Neural cell (in vitro differentiated cells): Measurements from ENCODE around the gene DHRS3.

Experiments
- EP300 ChIP-seq: fragments of 450-650 bp; conservative IDR thresholded peaks from 2 replicates; pipeline ENCODE4 v1.6.1; 2014; ENCODE audit warnings: antibody characterized with exemption, mild to moderate bottlenecking, moderate library complexity; ENCODE audit not compliant: poor library complexity, severe bottlenecking
- EZH2 ChIP-seq: fragments of 200-600, 300-800 bp; shearing (Covaris generic), sonication (generic); IDR thresholded peaks from 2 replicates; pipeline ENCODE4 v1.6.1; 2014; ENCODE audit warnings: antibody characterized with exemption, low read length, borderline replicate concordance, mild to moderate bottlenecking; ENCODE audit not compliant: insufficient read depth, poor library complexity, severe bottlenecking
- POLR2AphosphoS5 ChIP-seq: IDR thresholded peaks from 2 replicates; pipeline ENCODE4 v1.6.1; 2012
- RAD21 ChIP-seq: fragments of 450-650 bp; conservative IDR thresholded peaks from 2 replicates; pipeline ENCODE4 v1.6.1; 2014; ENCODE audit warnings: antibody characterized with exemption, mild to moderate bottlenecking, moderate library complexity
- TAF1 ChIP-seq: IDR thresholded peaks from 2 replicates; pipeline ENCODE4 v1.6.1; 2012; ENCODE audit warnings: low read depth
- TF ChIP-seq, protein P1 (sequence below): fragments of 450-650 bp; IDR thresholded peaks from 2 replicates; pipeline ENCODE4 v1.5.1; 2014; ENCODE audit warnings: antibody characterized with exemption, mild to moderate bottlenecking, moderate library complexity; ENCODE audit not compliant: poor library complexity, severe bottlenecking
- TF ChIP-seq, protein P2 (sequence below): IDR thresholded peaks from 2 replicates; pipeline ENCODE4 v1.6.1; 2012; ENCODE audit warnings: borderline replicate concordance

DNA sequence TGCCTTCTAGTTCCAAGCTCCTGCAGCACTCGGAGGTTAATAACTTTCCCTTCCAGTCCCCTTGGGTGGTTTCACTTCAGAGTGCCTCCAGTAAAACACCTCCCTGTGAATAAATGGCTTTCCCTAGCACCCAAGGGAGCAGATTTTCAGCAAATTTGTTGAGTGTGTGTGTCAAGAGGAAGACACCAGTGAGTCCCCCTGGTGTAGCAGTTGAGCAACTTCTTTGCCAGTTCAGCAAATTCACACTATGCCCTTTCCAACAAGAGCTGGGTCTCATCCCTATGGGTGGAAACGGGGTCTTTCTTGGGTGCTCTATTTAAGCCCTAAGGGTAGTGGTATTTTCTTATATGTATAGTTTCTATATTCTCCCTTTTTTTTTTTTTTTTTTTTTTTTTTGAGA lies 25.1 kb upstream of the DHRS3 start:
- TF ChIP-seq, protein P1, sequence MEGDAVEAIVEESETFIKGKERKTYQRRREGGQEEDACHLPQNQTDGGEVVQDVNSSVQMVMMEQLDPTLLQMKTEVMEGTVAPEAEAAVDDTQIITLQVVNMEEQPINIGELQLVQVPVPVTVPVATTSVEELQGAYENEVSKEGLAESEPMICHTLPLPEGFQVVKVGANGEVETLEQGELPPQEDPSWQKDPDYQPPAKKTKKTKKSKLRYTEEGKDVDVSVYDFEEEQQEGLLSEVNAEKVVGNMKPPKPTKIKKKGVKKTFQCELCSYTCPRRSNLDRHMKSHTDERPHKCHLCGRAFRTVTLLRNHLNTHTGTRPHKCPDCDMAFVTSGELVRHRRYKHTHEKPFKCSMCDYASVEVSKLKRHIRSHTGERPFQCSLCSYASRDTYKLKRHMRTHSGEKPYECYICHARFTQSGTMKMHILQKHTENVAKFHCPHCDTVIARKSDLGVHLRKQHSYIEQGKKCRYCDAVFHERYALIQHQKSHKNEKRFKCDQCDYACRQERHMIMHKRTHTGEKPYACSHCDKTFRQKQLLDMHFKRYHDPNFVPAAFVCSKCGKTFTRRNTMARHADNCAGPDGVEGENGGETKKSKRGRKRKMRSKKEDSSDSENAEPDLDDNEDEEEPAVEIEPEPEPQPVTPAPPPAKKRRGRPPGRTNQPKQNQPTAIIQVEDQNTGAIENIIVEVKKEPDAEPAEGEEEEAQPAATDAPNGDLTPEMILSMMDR, result no peak
- no peak for TF ChIP-seq RAD21
- TF ChIP-seq, protein P2, sequence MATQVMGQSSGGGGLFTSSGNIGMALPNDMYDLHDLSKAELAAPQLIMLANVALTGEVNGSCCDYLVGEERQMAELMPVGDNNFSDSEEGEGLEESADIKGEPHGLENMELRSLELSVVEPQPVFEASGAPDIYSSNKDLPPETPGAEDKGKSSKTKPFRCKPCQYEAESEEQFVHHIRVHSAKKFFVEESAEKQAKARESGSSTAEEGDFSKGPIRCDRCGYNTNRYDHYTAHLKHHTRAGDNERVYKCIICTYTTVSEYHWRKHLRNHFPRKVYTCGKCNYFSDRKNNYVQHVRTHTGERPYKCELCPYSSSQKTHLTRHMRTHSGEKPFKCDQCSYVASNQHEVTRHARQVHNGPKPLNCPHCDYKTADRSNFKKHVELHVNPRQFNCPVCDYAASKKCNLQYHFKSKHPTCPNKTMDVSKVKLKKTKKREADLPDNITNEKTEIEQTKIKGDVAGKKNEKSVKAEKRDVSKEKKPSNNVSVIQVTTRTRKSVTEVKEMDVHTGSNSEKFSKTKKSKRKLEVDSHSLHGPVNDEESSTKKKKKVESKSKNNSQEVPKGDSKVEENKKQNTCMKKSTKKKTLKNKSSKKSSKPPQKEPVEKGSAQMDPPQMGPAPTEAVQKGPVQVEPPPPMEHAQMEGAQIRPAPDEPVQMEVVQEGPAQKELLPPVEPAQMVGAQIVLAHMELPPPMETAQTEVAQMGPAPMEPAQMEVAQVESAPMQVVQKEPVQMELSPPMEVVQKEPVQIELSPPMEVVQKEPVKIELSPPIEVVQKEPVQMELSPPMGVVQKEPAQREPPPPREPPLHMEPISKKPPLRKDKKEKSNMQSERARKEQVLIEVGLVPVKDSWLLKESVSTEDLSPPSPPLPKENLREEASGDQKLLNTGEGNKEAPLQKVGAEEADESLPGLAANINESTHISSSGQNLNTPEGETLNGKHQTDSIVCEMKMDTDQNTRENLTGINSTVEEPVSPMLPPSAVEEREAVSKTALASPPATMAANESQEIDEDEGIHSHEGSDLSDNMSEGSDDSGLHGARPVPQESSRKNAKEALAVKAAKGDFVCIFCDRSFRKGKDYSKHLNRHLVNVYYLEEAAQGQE, result no peak
- TF ChIP-seq EZH2, result no peak
- no peak for TF ChIP-seq POLR2AphosphoS5
- no peak for TF ChIP-seq TAF1
- no peak for TF ChIP-seq EP300
